Endothelial cell of umbilical vein (primary cell): ENCODE measurements around the gene KCNH6. TPM values are rescaled to one million over a fixed set of nuclear protein-coding genes. Genes with fewer than 3 reads are reported as not detected.

Source experiments
- BruUV-seq: library from RNA; stranded (reverse); fragments of 400-500 nt; replicated peaks from 2 replicates; lab custom pipeline; 2021; lab: Mats Ljungman, UMichigan
- CTCF ChIA-PET: fragments of 300-600, 350-600 bp; sonication (Branson Sonifier 250); formaldehyde crosslinking; loops from one replicate; lab custom pipeline; 2021; ENCODE audit warnings: antibody characterized with exemption, inconsistent platforms; lab: Charles Lee
- POLR2A ChIA-PET: fragments of 300-600, 350-600 bp; sonication (Branson Sonifier 250); formaldehyde crosslinking; loops from one replicate; lab custom pipeline; 2021; ENCODE audit warnings: antibody characterized with exemption, inconsistent platforms; lab: Charles Lee
- DNase-seq: peaks from one replicate; pipeline ENCODE4 v3.0.0-alpha.2; 2011; ENCODE audit warnings: low read depth, low spot score
- FAIRE-seq: peaks from 2 replicates; lab custom pipeline; 2011; peaks lifted over from hg19 to GRCh38; lab: Jason Lieb, UNC
- H2AFZ ChIP-seq: 2 replicates; pipeline ENCODE4 v1.6.0; 2012; ENCODE audit warnings: low read depth, low read length, control low read depth, inconsistent platforms
- H3K27ac ChIP-seq: 2 replicates; pipeline ENCODE4 v1.5.1; 2011; ENCODE audit warnings: low read depth, mild to moderate bottlenecking, control low read depth, low read length, moderate library complexity; ENCODE audit not compliant: insufficient read depth
- H3K27me3 ChIP-seq, 2 experiments: 2 replicates each; pipeline versions ENCODE4 v1.6.0 to v1.6.1; 2011; ENCODE audit warnings: low read length in 2 of 2, mixed read lengths in 1 of 2; ENCODE audit not compliant: control insufficient read depth in 2 of 2, insufficient read depth in 2 of 2
- H3K36me3 ChIP-seq, 2 experiments: 2 replicates in 1 of 2; 3 replicates in 1 of 2; pipeline ENCODE4 v1.5.1; 2011; ENCODE audit warnings: low read length in 2 of 2, mild to moderate bottlenecking in 1 of 2, moderate library complexity in 1 of 2; ENCODE audit not compliant: control insufficient read depth in 2 of 2, insufficient read depth in 2 of 2; ENCODE audit errors: extremely low read depth in 1 of 2
- H3K4me1 ChIP-seq: 3 replicates; pipeline ENCODE4 v1.5.1; 2011; ENCODE audit warnings: mild to moderate bottlenecking, low read length; ENCODE audit not compliant: control insufficient read depth, insufficient read depth; ENCODE audit errors: extremely low read depth
- H3K4me2 ChIP-seq: 2 replicates; pipeline ENCODE4 v1.6.1; 2011; ENCODE audit warnings: low read length, control low read depth, mixed read lengths; ENCODE audit not compliant: insufficient read depth
- H3K4me3 ChIP-seq, 3 experiments: fragments of 200-600 bp in 1 of 3; sonication (generic), shearing (Covaris generic) in 1 of 3; replicated peaks in 1 of 3; 2 replicates each; pipeline ENCODE4 v1.5.1; 2011 to 2016; ENCODE audit warnings: control low read depth in 3 of 3, low read length in 3 of 3, mild to moderate bottlenecking in 2 of 3, inconsistent platforms in 1 of 3, low read depth in 1 of 3, moderate library complexity in 1 of 3; ENCODE audit not compliant: insufficient read depth in 1 of 3
- H3K79me2 ChIP-seq: 2 replicates; pipeline ENCODE4 v1.6.0; 2012; ENCODE audit warnings: low read length, inconsistent platforms; ENCODE audit not compliant: control insufficient read depth, insufficient read depth
- H3K9ac ChIP-seq: replicated peaks from 2 replicates; pipeline ENCODE3; 2011; ENCODE audit warnings: low read length, control low read depth; ENCODE audit not compliant: insufficient read depth; ENCODE audit errors: extremely low read depth
- H3K9me1 ChIP-seq: replicated peaks from 3 replicates; pipeline ENCODE4 v1.6.0; 2011; ENCODE audit warnings: mild to moderate bottlenecking, low read length; ENCODE audit not compliant: control insufficient read depth, insufficient read depth; ENCODE audit errors: extremely low read depth
- H3K9me3 ChIP-seq: replicated peaks from 2 replicates; pipeline ENCODE4 v1.5.1; 2012; ENCODE audit warnings: low read length, inconsistent platforms; ENCODE audit not compliant: control insufficient read depth, insufficient read depth
- H4K20me1 ChIP-seq: replicated peaks from 2 replicates; pipeline ENCODE3; 2011; ENCODE audit warnings: mild to moderate bottlenecking, low read length; ENCODE audit not compliant: control insufficient read depth, insufficient read depth; ENCODE audit errors: extremely low read depth
- CTCF ChIP-seq, 2 donors: IDR thresholded peaks; 1 replicate in 1 of 2; 2 replicates in 1 of 2; pipeline ENCODE4 v1.5.1; 2011; ENCODE audit warnings: low read length in 2 of 2, mild to moderate bottlenecking in 2 of 2, moderate library complexity in 2 of 2, control low read depth in 1 of 2, inconsistent platforms in 1 of 2, low read depth in 1 of 2; ENCODE audit not compliant: insufficient read depth in 1 of 2; ENCODE audit errors: extremely low read depth in 1 of 2
- EZH2 ChIP-seq: IDR thresholded peaks from 2 replicates; pipeline ENCODE4 v1.6.1; 2012; ENCODE audit warnings: borderline replicate concordance, low read depth, mild to moderate bottlenecking, moderate library complexity, low read length, inconsistent platforms; ENCODE audit not compliant: severe bottlenecking
- FOS ChIP-seq: IDR thresholded peaks from 2 replicates; pipeline ENCODE4 v1.6.1; 2011; ENCODE audit warnings: mild to moderate bottlenecking, low read length, moderate library complexity, borderline replicate concordance; ENCODE audit not compliant: insufficient read depth
- GATA2 ChIP-seq: IDR thresholded peaks from 2 replicates; pipeline ENCODE4 v1.7.0; 2011; ENCODE audit warnings: low read depth, mild to moderate bottlenecking, moderate library complexity, mixed read lengths, low read length; ENCODE audit not compliant: insufficient read length, insufficient read depth
- JUN ChIP-seq: IDR thresholded peaks from 2 replicates; pipeline ENCODE4 v1.6.1; 2011; ENCODE audit warnings: borderline replicate concordance, low read depth; ENCODE audit not compliant: insufficient read length, insufficient read depth
- MAX ChIP-seq: IDR thresholded peaks from 2 replicates; pipeline ENCODE4 v1.6.1; 2011; ENCODE audit not compliant: insufficient read depth, insufficient read length
- MYC ChIP-seq: IDR thresholded peaks from one replicate; pipeline ENCODE4 v1.6.1; 2011; ENCODE audit warnings: mild to moderate bottlenecking, low read depth, low read length
- POLR2A ChIP-seq: IDR thresholded peaks from 2 replicates; pipeline ENCODE4 v1.6.1; 2012; ENCODE audit warnings: low read depth, mild to moderate bottlenecking, control low read depth, low read length
- POLR2AphosphoS5 ChIP-seq: IDR thresholded peaks from 2 replicates; pipeline ENCODE4 v1.6.1; 2012; ENCODE audit warnings: low read depth, mild to moderate bottlenecking, control low read depth, low read length, moderate library complexity; ENCODE audit not compliant: insufficient read depth
- dilution Hi-C: fragments of 300-500 bp; cut with MboI; formaldehyde crosslinking; loops from one replicate; pipeline ENCODE4 v1.15.0; 2019; ENCODE audit warnings: low sequenced_read_pairs; ENCODE audit not compliant: extremely low pct_ligation_motif_present
- intact Hi-C: fragments of 100-400 bp; cut with micrococcal nuclease; formaldehyde crosslinking; loops from one replicate; pipeline ENCODE4 v1.10.0; 2022
- polyA plus RNA-seq, 4 experiments: library from polyadenylated mRNA; depleted of rRNA in 3 of 4; stranded (reverse) in 3 of 4; unstranded in 1 of 4; fragments of >200 nt; gene quantifications; 2 replicates each; pipeline versions ENCODE4 v1.2.1 to v1.2.3, GENCODE V29; 2011 to 2012; ENCODE audit warnings: missing spikeins in 1 of 4
- total RNA-seq: library from RNA; stranded (reverse); gene quantifications from 2 replicates; pipeline ENCODE4 v1.2.3, GENCODE V29; 2021

The KCNH6 gene
- total and polyA plus RNA-seq, 2 donors (not counting 3 experiments of a cell fraction or from before 2014, with no cell fraction given), result 0.07 TPM; not detected in 1

GRCh38 chr17:63524051-63524450, 893 bp downstream of the KCNH6 start:
- no peak for DNase-seq
- intact Hi-C loops (no loop called here), dilution Hi-C loops (no loop called here)
- no peaks in the 10 kb centered on the region for H3K9me1 ChIP-seq
- BruUV-seq, result no TSS peak
- H3K36me3 ChIP-seq, result no peaks in the 10 kb centered on the region
- ChIA-PET POLR2A (no interaction called here), CTCF (no interaction called here)
- no peaks in the 10 kb centered on the region for H3K79me2 ChIP-seq
- H2AFZ ChIP-seq, result no peak overlapping the region
- no peak for FAIRE-seq
- no peak overlapping the region for H3K27ac ChIP-seq
- no peak overlapping the region for H3K4me2 ChIP-seq
- H3K9me3 ChIP-seq, result no peaks in the 10 kb centered on the region
- TF ChIP-seq POLR2A (no peak), FOS (no peak), GATA2 (no peak), CTCF (IDR thresholded peaks at IDR 0.05; ENCODE audit: extremely low read depth in 1 of 2, insufficient read depth in 1 of 2, low read depth in 1 of 2, low read length in 2 of 2) (no peak), JUN (no peak), MAX (no peak), MYC (no peak), POLR2AphosphoS5 (no peak), EZH2 (no peak)
- no peak overlapping the region for H3K9ac ChIP-seq
- H3K4me3 ChIP-seq, result no peak overlapping the region
- H3K4me1 ChIP-seq, result peaks cover 4% of the 10 kb centered on the region
- H3K27me3 ChIP-seq, result peaks cover 3 to 10% of the 10 kb centered on the region in 2 experiments
- H4K20me1 ChIP-seq, result no peaks in the 10 kb centered on the region
